HG02870 (cell line): Measurements from ENCODE around the gene RNASEH2C.
"Not testable (repeated sequence)": the region's sequence is repeated elsewhere in the genome, so short reads cannot be mapped to it uniquely, and the experiment has no call there.

Experiments
- ATAC-seq: cut with Tn5 transposase; IDR thresholded peaks from one replicate; pipeline ENCODE4 v1.9.1; 2021; ENCODE audit warnings: mild to moderate bottlenecking, moderate library complexity; ENCODE audit not compliant: unreplicated experiment

The RNASEH2C gene

GRCh38 chr11:65720211-65720934 is at the start of gene RNASEH2C:
Gene RNASEH2C, minus strand, starts transcription at chr11:65720798. Its CDS starts 40 bp downstream, at chr11:65720758.
- ATAC-seq = peak; percentile 69

GRCh38 chr11:65767806-65768205 is 47.2 kb upstream of the RNASEH2C start:
- ATAC-seq = not testable (repeated sequence)

- ATAC-seq = no peak
Observed at GRCh38 chr11:65767406-65767805, 46.8 kb upstream of the RNASEH2C start.

- no peak for ATAC-seq
Observed at GRCh38 chr11:65766535-65766934, 45.9 kb upstream of the RNASEH2C start.

GRCh38 chr11:65764434-65764833 is 43.8 kb upstream of the RNASEH2C start:
- no peak for ATAC-seq

GRCh38 chr11:65762816-65763215 is 42.2 kb upstream of the RNASEH2C start:
- not testable (repeated sequence) for ATAC-seq

- ATAC-seq = not testable (repeated sequence)
Observed at GRCh38 chr11:65762169-65762568, 41.6 kb upstream of the RNASEH2C start.

GRCh38 chr11:65745049-65745448 is 24.5 kb upstream of the RNASEH2C start:
- ATAC-seq = no peak

GRCh38 chr11:65744699-65745042 is 24.1 kb upstream of the RNASEH2C start:
- no peak for ATAC-seq

- no peak for ATAC-seq
Observed at GRCh38 chr11:65744026-65744698, 23.6 kb upstream of the RNASEH2C start.

GRCh38 chr11:65743681-65744025 is 23.1 kb upstream of the RNASEH2C start:
- no peak for ATAC-seq

GRCh38 chr11:65742353-65742752 is 21.8 kb upstream of the RNASEH2C start:
- no peak for ATAC-seq

GRCh38 chr11:65741185-65741584 is 20.6 kb upstream of the RNASEH2C start:
- no peak for ATAC-seq

- ATAC-seq = no peak
Observed at GRCh38 chr11:65739022-65739421, 18.4 kb upstream of the RNASEH2C start.

- ATAC-seq = no peak
Observed at GRCh38 chr11:65736810-65737209, 16.2 kb upstream of the RNASEH2C start.

- ATAC-seq = not testable (repeated sequence)
Observed at GRCh38 chr11:65735111-65735510, 14.5 kb upstream of the RNASEH2C start.

GRCh38 chr11:65730461-65730860 is 9.9 kb upstream of the RNASEH2C start:
- ATAC-seq = no peak

- ATAC-seq = no peak
Observed at GRCh38 chr11:65727865-65728264, 7.3 kb upstream of the RNASEH2C start.

GRCh38 chr11:65726660-65727059 is 6.1 kb upstream of the RNASEH2C start:
- no peak for ATAC-seq

GRCh38 chr11:65722261-65722660 is 1.7 kb upstream of the RNASEH2C start:
- no peak for ATAC-seq

GRCh38 chr11:65719871-65720210 is 757 bp downstream of the RNASEH2C start:
- peak; percentile 15 for ATAC-seq

GRCh38 chr11:65718964-65719492 is 1.6 kb downstream of the RNASEH2C start:
- ATAC-seq = no peak
